Mononuclear cell (primary cell): ENCODE data around the gene LINGO1. TPM values are rescaled to one million over a fixed set of nuclear protein-coding genes. Genes with fewer than 3 reads are reported as not detected.

Experiments
- H3K27me3 ChIP-seq: 2 replicates; pipeline ENCODE4 v1.6.0; 2011; ENCODE audit warnings: low read length, control low read depth; ENCODE audit not compliant: insufficient read depth
- H3K4me1 ChIP-seq: 2 replicates; pipeline ENCODE4 v1.5.1; 2011; ENCODE audit warnings: mild to moderate bottlenecking, low read length, control low read depth; ENCODE audit not compliant: insufficient read depth
- H3K4me3 ChIP-seq: 2 replicates; pipeline ENCODE4 v1.5.1; 2011; ENCODE audit warnings: mild to moderate bottlenecking, low read length, moderate library complexity
- H3K9me3 ChIP-seq: 2 replicates; pipeline ENCODE4 v1.5.1; 2011; ENCODE audit warnings: low read depth, mild to moderate bottlenecking, control low read depth, low read length
- total RNA-seq: library from RNA; depleted of rRNA; stranded (reverse); fragments of >200 nt; gene quantifications from one replicate; pipeline ENCODE4 v1.2.3, GENCODE V29; 2012

The LINGO1 gene
- total RNA-seq, 1 donor = not detected

GRCh38 chr15:77571741-77572140 lies 61.0 kb downstream of the LINGO1 start:
- H3K9me3 ChIP-seq = no peaks in the 10 kb centered on the region
- no peaks in the 10 kb centered on the region for H3K4me1 ChIP-seq
- no peak overlapping the region for H3K4me3 ChIP-seq
- H3K27me3 ChIP-seq = no peaks in the 10 kb centered on the region

GRCh38 chr15:77571181-77571580 lies 61.5 kb downstream of the LINGO1 start:
- Histone ChIP-seq H3K4me3 (no peak overlapping the region), H3K9me3 (no peaks in the 10 kb centered on the region), H3K27me3 (no peaks in the 10 kb centered on the region), H3K4me1 (no peaks in the 10 kb centered on the region)

- no peaks in the 10 kb centered on the region for H3K9me3 ChIP-seq
- H3K27me3 ChIP-seq = no peaks in the 10 kb centered on the region
- no peak overlapping the region for H3K4me3 ChIP-seq
- no peaks in the 10 kb centered on the region for H3K4me1 ChIP-seq
Measured at GRCh38 chr15:77569729-77570125, 63.0 kb downstream of the LINGO1 start.

GRCh38 chr15:77568973-77569728 lies 63.6 kb downstream of the LINGO1 start:
- Histone ChIP-seq H3K9me3 (no peaks in the 10 kb centered on the region), H3K27me3 (no peaks in the 10 kb centered on the region), H3K4me3 (no peak overlapping the region), H3K4me1 (no peaks in the 10 kb centered on the region)

- no peaks in the 10 kb centered on the region for H3K27me3 ChIP-seq
- H3K9me3 ChIP-seq = no peaks in the 10 kb centered on the region
- H3K4me1 ChIP-seq = no peaks in the 10 kb centered on the region
- H3K4me3 ChIP-seq = no peak overlapping the region
Measured at GRCh38 chr15:77568014-77568972, 64.4 kb downstream of the LINGO1 start.

GRCh38 chr15:77567202-77567601 lies 65.5 kb downstream of the LINGO1 start:
- H3K4me1 ChIP-seq = no peaks in the 10 kb centered on the region
- H3K27me3 ChIP-seq = no peaks in the 10 kb centered on the region
- H3K4me3 ChIP-seq = no peak overlapping the region
- H3K9me3 ChIP-seq = no peaks in the 10 kb centered on the region

GRCh38 chr15:77566092-77566491 lies 66.6 kb downstream of the LINGO1 start:
- Histone ChIP-seq H3K4me3 (no peak overlapping the region), H3K9me3 (no peaks in the 10 kb centered on the region), H3K4me1 (no peaks in the 10 kb centered on the region), H3K27me3 (no peaks in the 10 kb centered on the region)

GRCh38 chr15:77565378-77565915 lies 67.3 kb downstream of the LINGO1 start:
- Histone ChIP-seq H3K4me3 (no peak overlapping the region), H3K4me1 (no peaks in the 10 kb centered on the region), H3K27me3 (no peaks in the 10 kb centered on the region), H3K9me3 (no peaks in the 10 kb centered on the region)

- Histone ChIP-seq H3K27me3 (no peaks in the 10 kb centered on the region), H3K4me3 (no peak overlapping the region), H3K4me1 (no peaks in the 10 kb centered on the region), H3K9me3 (no peaks in the 10 kb centered on the region)
Measured at GRCh38 chr15:77564938-77565337, 67.8 kb downstream of the LINGO1 start.

- Histone ChIP-seq H3K4me1 (no peaks in the 10 kb centered on the region), H3K27me3 (no peaks in the 10 kb centered on the region), H3K4me3 (no peak overlapping the region), H3K9me3 (no peaks in the 10 kb centered on the region)
Measured at GRCh38 chr15:77564341-77564740, 68.4 kb downstream of the LINGO1 start.

- no peaks in the 10 kb centered on the region for H3K27me3 ChIP-seq
- no peak overlapping the region for H3K4me3 ChIP-seq
- no peaks in the 10 kb centered on the region for H3K9me3 ChIP-seq
- no peaks in the 10 kb centered on the region for H3K4me1 ChIP-seq
Measured at GRCh38 chr15:77563623-77564156, 69.0 kb downstream of the LINGO1 start.

Other genes with a start within 250 kb of the LINGO1 start
- 10.8 TPM for gene PEAK1, start 212.8 kb downstream of the LINGO1 start, total RNA-seq
- gene HMG20A, start 212.0 kb downstream of the LINGO1 start, total RNA-seq = 20.7 TPM